Muscle layer of colon (tissue), 2 donors: ENCODE measurements around the gene LRP8.

Source experiments
- H3K27ac ChIP-seq: one replicate; pipeline ENCODE4 v1.7.0; 2013; ENCODE audit warnings: low read depth, mild to moderate bottlenecking, low read length, moderate library complexity
- H3K27me3 ChIP-seq, 2 donors: one replicate each; pipeline ENCODE4 v1.7.0; 2013; ENCODE audit warnings: low read length in 2 of 2, mild to moderate bottlenecking in 2 of 2; ENCODE audit not compliant: insufficient read depth in 2 of 2, control insufficient read depth in 1 of 2
- H3K36me3 ChIP-seq: one replicate; pipeline ENCODE4 v1.7.0; 2013; ENCODE audit warnings: mild to moderate bottlenecking, low read length; ENCODE audit not compliant: insufficient read depth
- H3K4me1 ChIP-seq: one replicate; pipeline ENCODE4 v1.7.0; 2013; ENCODE audit warnings: mild to moderate bottlenecking, low read length; ENCODE audit not compliant: insufficient read depth
- H3K4me3 ChIP-seq, 2 donors: one replicate each; pipeline ENCODE4 v1.7.0; 2013; ENCODE audit warnings: low read length in 2 of 2, low read depth in 1 of 2, mild to moderate bottlenecking in 1 of 2, moderate library complexity in 1 of 2
- H3K9ac ChIP-seq: one replicate; pipeline ENCODE4 v1.7.0; 2013; ENCODE audit warnings: low read length
- H3K9me3 ChIP-seq: one replicate; pipeline ENCODE4 v1.7.0; 2013; ENCODE audit warnings: mild to moderate bottlenecking, low read length
- donor health status: abdominal sarcoma.
- donor health status: Adenocarcinoma of cecum.

LRP8 gene

GRCh38 chr1:53356637-53357036, 28.8 kb upstream of the LRP8 start:
- peaks cover 4% of the 10 kb centered on the region for H3K9me3 ChIP-seq
- H3K4me1 ChIP-seq = no peaks in the 10 kb centered on the region
- H3K9ac ChIP-seq = no peak overlapping the region
- H3K4me3 ChIP-seq = no peak overlapping the region
- H3K27ac ChIP-seq = no peak overlapping the region
- H3K36me3 ChIP-seq = no peaks in the 10 kb centered on the region
- no peaks in the 10 kb centered on the region for H3K27me3 ChIP-seq

- Histone ChIP-seq H3K4me3 (no peak overlapping the region), H3K9ac (no peak overlapping the region), H3K4me1 (no peaks in the 10 kb centered on the region), H3K36me3 (no peaks in the 10 kb centered on the region), H3K27me3 (no peaks in the 10 kb centered on the region), H3K9me3 (peaks cover 4% of the 10 kb centered on the region), H3K27ac (no peak overlapping the region)
Measured at GRCh38 chr1:53354119-53354518, 26.2 kb upstream of the LRP8 start.

GRCh38 chr1:53352561-53352960, 24.7 kb upstream of the LRP8 start:
- Histone ChIP-seq H3K9ac (no peak overlapping the region), H3K27me3 (no peaks in the 10 kb centered on the region), H3K4me1 (no peaks in the 10 kb centered on the region), H3K9me3 (peaks cover 4% of the 10 kb centered on the region), H3K27ac (no peak overlapping the region), H3K36me3 (no peaks in the 10 kb centered on the region), H3K4me3 (no peak overlapping the region)

GRCh38 chr1:53350853-53351767, 23.2 kb upstream of the LRP8 start:
- Histone ChIP-seq H3K4me3 (no peak overlapping the region), H3K4me1 (no peaks in the 10 kb centered on the region), H3K36me3 (no peaks in the 10 kb centered on the region), H3K9me3 (no peaks in the 10 kb centered on the region), H3K9ac (no peak overlapping the region), H3K27ac (no peak overlapping the region), H3K27me3 (no peaks in the 10 kb centered on the region)

GRCh38 chr1:53349968-53350852, 22.3 kb upstream of the LRP8 start:
- Histone ChIP-seq H3K9ac (no peak overlapping the region), H3K9me3 (no peaks in the 10 kb centered on the region), H3K36me3 (no peaks in the 10 kb centered on the region), H3K27me3 (no peaks in the 10 kb centered on the region), H3K4me1 (no peaks in the 10 kb centered on the region), H3K27ac (no peak overlapping the region), H3K4me3 (no peak overlapping the region)

- H3K27me3 ChIP-seq = no peaks in the 10 kb centered on the region
- no peaks in the 10 kb centered on the region for H3K36me3 ChIP-seq
- H3K4me3 ChIP-seq = no peak overlapping the region
- no peaks in the 10 kb centered on the region for H3K4me1 ChIP-seq
- no peaks in the 10 kb centered on the region for H3K9me3 ChIP-seq
- no peak overlapping the region for H3K9ac ChIP-seq
- no peak overlapping the region for H3K27ac ChIP-seq
Measured at GRCh38 chr1:53349369-53349835, 21.5 kb upstream of the LRP8 start.

- Histone ChIP-seq H3K4me1 (no peaks in the 10 kb centered on the region), H3K4me3 (no peak overlapping the region), H3K36me3 (no peaks in the 10 kb centered on the region), H3K27ac (no peak overlapping the region), H3K9me3 (no peaks in the 10 kb centered on the region), H3K27me3 (no peaks in the 10 kb centered on the region), H3K9ac (no peak overlapping the region)
Measured at GRCh38 chr1:53348486-53349368, 20.9 kb upstream of the LRP8 start.

- no peak overlapping the region for H3K9ac ChIP-seq
- no peaks in the 10 kb centered on the region for H3K36me3 ChIP-seq
- no peaks in the 10 kb centered on the region for H3K4me1 ChIP-seq
- no peak overlapping the region for H3K4me3 ChIP-seq
- no peak overlapping the region for H3K27ac ChIP-seq
- no peaks in the 10 kb centered on the region for H3K27me3 ChIP-seq
- H3K9me3 ChIP-seq = no peaks in the 10 kb centered on the region
Measured at GRCh38 chr1:53346814-53347176, 18.9 kb upstream of the LRP8 start.

- Histone ChIP-seq H3K4me1 (no peaks in the 10 kb centered on the region), H3K9ac (no peak overlapping the region), H3K36me3 (no peaks in the 10 kb centered on the region), H3K9me3 (no peaks in the 10 kb centered on the region), H3K27ac (no peak overlapping the region), H3K27me3 (no peaks in the 10 kb centered on the region), H3K4me3 (no peak overlapping the region)
Measured at GRCh38 chr1:53345996-53346813, 18.3 kb upstream of the LRP8 start.

GRCh38 chr1:53344921-53345838, 17.3 kb upstream of the LRP8 start:
- Histone ChIP-seq H3K4me1 (no peaks in the 10 kb centered on the region), H3K4me3 (no peak overlapping the region), H3K9me3 (no peaks in the 10 kb centered on the region), H3K9ac (no peak overlapping the region), H3K27ac (no peak overlapping the region), H3K36me3 (no peaks in the 10 kb centered on the region), H3K27me3 (no peaks in the 10 kb centered on the region)
